Measurements from ENCODE around the gene IRX1.

Gene IRX1

DNA sequence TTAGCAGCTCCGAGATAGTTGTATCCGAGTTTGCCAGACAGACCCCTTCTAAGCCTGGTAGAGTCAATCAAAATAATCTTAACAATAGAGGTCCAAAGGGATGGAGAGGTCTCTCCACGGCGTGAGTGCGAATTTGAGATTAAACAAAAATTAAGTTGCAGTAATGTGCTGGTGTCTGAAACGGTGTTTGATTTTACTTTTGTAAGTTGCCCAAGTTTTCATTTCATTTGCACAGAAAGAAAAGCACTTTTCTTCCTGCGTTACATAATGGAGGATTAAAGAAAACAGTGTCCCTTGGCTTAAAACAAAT, 1.2 kb downstream of the IRX1 start:
- DNase-seq: no peak
- TF ChIP-seq GATA1 (IDR thresholded peaks at IDR 0.05; ENCODE audit: low read depth, low read length): no peak
- no peak for TF ChIP-seq POLR2A (IDR thresholded peaks at IDR 0.05; ENCODE audit: low read length)

DNA sequence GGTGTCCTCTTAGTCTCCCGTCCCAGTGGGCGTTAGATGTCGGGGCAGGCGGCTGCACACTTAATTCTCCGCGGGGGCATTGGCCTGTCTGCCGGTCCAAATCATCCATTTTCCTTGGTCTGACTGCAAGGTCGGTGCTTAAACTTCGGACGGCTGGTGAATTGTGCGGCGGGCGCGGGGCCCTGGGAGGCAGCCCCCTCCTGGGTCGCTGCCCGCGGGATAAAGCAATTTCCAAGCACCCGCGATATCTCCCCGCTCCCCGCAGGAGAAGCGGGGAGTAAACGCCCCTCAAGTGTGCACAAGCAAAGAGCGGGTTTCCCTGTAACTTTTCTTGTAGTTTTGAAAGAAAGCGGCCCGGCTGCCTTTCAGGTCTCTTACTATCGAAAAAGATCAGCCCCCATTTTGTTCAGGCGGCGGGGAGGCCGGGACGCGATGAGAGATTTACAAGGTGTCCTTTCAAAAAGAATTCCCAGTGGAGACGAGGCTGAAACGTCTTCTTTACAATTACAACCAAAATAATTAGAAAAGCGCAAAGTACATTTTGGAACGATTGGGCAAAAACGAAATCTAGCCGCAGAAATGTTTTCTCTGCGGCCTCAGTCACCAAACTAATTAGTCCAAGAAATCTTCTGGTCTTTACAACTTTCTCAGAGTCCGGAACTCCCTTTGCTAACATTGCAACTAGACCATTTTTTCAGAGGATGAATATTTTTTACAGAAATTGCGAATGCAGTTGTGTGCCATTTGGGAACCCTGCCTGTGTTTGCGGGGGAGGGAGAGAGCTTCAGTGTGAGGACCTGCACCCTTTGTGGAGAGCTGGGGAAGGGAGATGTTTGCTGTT, 1.8 kb downstream of the IRX1 start:
- no peak for DNase-seq
- no peak for TF ChIP-seq POLR2A (IDR thresholded peaks at IDR 0.05; ENCODE audit: low read length)
- no peak for TF ChIP-seq GATA1 (IDR thresholded peaks at IDR 0.05; ENCODE audit: low read depth, low read length)

DNA sequence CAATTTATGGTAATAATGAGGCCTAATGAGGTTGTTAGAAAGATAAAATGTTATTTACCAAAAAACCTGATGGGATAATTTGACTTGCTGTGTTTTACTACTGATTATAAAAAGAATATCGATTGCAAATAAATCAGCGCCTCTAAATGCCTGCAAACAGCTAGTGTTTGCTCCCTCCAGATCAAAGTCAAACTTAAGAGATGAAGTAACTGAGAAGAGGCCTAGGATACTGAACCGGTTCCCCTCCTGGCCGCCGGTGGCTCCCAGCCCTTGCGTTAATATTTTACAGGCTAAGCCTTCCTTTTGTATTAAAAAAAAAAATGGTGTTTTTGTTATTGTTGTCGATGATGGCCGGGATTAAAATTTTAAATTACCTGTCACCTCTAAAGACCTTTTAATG, 2.6 kb downstream of the IRX1 start:
- DNase-seq: no peak
- TF ChIP-seq GATA1 (IDR thresholded peaks at IDR 0.05; ENCODE audit: low read depth, low read length) (no peak), POLR2A (IDR thresholded peaks at IDR 0.05; ENCODE audit: low read length) (no peak)

DNA sequence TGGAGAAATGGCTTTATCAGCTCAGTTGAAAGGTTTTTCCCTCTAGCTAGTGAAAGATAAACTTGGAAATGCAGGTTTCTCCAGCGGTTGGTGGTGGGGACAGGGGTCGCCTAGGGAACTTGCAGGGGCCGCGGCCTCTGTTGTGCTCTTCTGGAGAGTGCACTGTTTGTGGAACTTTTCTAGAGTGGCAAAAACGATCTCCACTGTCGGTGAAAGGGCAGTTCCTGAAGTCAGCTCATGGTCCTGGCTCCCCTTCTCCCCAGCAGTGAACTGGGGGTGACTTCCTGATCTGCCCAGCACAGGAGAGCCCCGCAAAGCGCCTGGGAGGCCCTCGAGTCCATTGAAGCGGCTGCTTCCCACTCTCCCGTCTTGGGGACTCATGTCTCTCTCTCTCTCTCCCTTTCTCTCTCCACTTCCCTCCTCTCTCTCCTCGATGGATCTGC, 3.2 kb downstream of the IRX1 start:
- no peak for DNase-seq
- no peak for TF ChIP-seq GATA1 (IDR thresholded peaks at IDR 0.05; ENCODE audit: low read depth, low read length)
- no peak for TF ChIP-seq POLR2A (IDR thresholded peaks at IDR 0.05; ENCODE audit: low read length)

DNA sequence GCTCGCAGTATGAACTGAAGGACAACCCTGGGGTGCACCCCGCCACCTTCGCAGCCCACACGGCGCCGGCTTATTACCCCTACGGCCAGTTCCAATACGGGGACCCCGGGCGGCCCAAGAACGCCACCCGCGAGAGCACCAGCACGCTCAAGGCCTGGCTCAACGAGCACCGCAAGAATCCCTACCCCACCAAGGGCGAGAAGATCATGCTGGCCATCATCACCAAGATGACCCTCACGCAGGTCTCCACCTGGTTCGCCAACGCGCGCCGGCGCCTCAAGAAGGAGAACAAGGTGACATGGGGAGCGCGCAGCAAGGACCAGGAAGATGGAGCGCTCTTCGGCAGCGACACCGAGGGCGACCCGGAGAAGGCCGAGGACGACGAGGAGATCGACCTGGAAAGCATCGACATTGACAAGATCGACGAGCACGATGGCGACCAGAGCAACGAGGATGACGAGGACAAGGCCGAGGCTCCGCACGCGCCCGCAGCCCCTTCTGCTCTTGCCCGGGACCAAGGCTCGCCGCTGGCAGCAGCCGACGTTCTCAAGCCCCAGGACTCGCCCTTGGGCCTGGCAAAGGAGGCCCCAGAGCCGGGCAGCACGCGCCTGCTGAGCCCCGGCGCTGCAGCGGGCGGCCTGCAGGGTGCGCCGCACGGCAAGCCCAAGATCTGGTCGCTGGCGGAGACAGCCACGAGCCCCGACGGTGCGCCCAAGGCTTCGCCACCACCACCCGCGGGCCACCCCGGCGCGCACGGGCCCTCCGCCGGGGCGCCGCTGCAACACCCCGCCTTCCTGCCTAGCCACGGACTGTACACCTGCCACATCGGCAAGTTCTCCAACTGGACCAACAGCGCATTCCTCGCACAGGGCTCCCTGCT, 3.8 kb downstream of the IRX1 start:
- peak; percentile 8 to 10 for DNase-seq

DNA sequence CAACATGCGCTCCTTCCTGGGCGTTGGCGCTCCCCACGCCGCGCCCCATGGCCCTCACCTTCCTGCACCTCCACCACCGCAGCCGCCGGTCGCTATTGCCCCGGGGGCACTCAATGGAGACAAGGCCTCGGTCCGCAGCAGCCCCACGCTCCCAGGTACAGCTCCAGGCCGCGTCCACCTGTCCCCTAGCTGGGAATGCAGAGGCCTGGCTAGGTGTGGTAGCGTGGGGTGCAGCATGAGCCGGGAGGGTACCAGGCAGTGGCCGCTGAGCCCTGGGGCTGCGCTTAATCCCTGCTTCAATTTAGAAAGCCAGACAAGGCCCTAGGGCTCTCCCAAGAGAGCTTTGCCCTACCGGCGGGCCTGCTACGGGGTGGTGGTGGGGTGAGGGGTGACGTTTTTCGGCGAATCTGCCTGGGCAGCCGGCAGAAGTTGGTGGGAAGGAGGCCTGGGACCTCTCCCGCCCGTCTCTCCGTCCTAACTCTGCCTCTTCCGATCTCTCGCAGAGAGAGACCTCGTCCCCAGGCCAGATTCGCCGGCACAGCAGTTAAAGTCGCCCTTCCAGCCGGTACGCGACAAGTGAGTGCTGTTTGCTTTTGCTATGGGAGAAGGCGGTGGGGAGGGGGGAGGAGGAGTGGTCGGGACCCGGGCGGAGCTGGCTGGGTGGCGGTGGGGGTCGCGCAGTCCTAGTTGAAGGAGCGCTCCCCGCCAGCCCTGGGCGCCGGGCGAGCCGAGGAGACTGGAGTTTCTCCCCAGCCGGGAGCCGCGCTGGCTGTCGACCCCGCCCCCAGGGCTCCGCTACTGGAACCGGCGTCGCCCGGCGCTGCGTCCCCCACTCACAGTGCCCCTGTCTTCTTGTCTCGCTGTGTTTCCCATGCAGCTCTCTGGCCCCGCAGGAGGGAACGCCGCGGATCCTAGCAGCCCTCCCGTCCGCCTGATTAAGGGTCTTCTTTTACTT, 4.8 kb downstream of the IRX1 start:
- TF ChIP-seq POLR2A (IDR thresholded peaks at IDR 0.05; ENCODE audit: low read length): no peak
- TF ChIP-seq GATA1 (IDR thresholded peaks at IDR 0.05; ENCODE audit: low read depth, low read length): no peak
- DNase-seq: no peak

More for the DNA sequence above, 3.8 kb downstream of the IRX1 start:
- TF ChIP-seq GATA1 (IDR thresholded peaks at IDR 0.05; ENCODE audit: low read depth, low read length): no peak
- TF ChIP-seq POLR2A (IDR thresholded peaks at IDR 0.05; ENCODE audit: low read length): no peak

DNA sequence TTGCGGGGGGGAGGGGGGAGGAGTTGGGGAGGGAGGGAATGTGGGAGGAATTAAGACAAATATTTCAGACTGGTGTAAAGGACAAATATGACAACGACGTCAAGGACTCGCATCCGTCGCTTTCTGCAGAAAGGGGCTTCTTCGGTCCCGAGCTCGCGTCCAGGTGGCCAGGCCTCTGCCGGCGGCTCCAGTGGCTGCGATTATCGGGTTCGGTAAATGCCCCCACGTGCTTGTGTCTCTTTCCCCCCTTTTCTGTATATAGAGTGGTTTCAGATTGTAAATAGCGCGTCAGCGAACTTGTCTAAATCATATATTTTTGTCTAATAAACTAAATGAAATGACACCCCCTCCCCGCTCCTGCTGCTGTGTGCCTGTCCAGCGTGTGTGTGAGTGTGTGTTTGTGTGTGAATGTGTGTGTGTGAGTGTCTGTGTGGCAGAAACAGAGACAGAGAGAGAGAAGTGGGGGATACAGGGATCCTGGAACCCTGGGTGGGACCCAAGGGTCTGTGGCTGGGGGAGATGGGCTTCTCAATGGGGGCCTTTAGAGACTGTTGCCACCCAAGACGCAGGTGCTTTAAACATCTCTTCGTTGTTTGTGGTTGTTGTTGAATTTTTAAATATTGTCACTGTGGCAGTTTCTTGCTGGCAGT, 5.6 kb downstream of the IRX1 start:
- DNase-seq: no peak
- TF ChIP-seq POLR2A (IDR thresholded peaks at IDR 0.05; ENCODE audit: low read length) (no peak), GATA1 (IDR thresholded peaks at IDR 0.05; ENCODE audit: low read depth, low read length) (no peak)

DNA sequence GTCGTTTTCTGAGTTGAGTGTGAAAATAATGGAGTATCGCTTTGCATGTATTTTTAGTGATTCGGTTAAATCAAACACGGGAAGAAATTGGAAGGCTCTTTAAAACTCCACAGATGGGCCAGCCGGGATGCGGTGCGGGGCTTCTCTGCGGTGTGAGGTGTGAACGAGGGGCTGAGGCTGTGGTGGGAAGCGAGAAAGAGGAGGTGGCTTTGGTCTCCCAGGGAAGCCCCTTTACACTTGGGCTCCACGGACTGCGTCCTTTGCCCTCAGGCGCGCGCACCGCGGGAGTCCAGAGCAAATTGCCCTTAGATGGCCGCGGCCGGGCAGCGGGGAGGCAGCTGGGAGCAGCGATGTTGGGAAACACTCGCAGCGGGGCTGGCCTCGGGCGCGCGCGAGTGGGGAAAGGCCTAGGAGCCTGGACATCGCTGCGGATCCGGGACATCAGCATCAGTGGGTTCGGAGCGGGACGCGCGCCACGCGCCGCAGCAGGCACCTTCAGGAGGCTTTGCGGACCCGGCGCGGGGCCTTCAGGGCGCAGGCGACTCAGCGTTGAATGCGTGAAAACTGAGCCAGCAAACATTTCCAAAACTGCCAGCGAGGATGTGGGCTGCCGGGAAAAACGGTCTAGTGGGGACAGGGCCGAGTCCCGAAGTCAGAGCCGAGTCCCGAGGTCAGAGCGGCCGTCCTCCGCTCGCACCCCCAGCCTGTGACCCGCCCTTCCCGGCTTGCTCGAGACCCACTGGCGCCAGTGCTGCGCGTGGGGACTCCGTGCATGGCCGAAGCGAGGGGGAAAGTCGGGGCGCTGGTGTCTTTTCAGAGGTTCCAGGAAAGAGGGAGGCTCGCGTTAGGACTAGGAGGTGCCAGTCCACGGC, 6.5 kb downstream of the IRX1 start:
- TF ChIP-seq POLR2A (IDR thresholded peaks at IDR 0.05; ENCODE audit: low read length) (no peak), GATA1 (IDR thresholded peaks at IDR 0.05; ENCODE audit: low read depth, low read length) (no peak)
- no peak for DNase-seq

DNA sequence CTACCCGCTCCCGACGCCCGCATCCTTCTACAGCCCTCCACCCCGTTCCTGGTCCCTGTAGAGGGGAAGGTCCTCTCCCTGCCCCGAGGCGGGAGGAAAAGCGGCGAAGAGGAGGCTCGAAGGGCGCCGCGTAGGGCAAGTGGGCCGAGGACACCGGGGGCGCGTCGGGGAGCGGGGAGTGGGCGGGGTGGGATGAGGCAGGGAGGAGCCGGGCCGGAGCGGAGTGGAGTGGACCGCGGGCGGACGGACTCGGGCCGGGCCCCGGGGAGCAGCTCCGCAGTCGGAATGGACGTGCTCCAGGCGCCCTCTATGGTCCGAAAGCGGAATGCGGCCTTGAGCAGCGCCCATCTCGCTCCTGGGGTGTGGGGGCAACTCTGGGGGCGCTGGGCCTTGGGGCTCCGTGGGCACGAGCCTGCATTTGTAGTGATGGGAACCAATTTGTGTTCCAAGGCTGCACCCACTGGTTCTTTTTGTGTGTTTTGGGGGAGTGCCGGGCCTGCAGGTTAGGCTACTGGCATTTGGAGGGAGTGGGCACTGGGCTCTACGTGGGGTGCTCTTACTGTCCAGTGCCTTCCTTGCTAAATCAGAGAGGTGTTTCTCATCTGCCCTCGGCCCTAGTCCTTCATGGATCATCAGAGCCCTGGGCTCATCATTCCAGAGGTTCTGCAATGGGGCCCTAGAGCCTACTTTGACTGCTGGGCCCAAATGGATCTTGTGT, 7.3 kb downstream of the IRX1 start:
- peak; percentile 4 to 30 for DNase-seq
- TF ChIP-seq GATA1 (IDR thresholded peaks at IDR 0.05; ENCODE audit: low read depth, low read length) (no peak), POLR2A (IDR thresholded peaks at IDR 0.05; ENCODE audit: low read length) (no peak)

DNA sequence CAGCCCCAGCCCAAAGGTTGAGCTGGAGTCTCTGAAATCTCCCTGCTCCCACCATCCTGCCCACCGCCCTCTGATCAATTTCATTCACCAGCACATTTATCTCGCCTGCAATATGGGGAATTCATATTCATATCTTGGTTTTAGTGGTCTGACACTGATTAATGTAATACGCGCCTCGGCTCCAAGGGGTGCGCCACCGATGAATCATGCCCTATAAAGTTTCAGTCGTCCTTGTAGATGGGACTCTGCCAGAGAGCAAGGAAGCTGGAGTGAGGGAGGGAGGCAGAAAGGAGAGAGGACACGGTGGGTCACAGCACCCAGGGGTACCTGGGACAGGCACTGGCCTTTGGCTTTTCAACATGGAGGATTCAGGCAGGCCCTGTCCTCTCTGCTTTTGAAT, 8.9 kb downstream of the IRX1 start:
- no peak for DNase-seq
- TF ChIP-seq POLR2A (IDR thresholded peaks at IDR 0.05; ENCODE audit: low read length) (no peak), GATA1 (IDR thresholded peaks at IDR 0.05; ENCODE audit: low read depth, low read length) (no peak)

DNA sequence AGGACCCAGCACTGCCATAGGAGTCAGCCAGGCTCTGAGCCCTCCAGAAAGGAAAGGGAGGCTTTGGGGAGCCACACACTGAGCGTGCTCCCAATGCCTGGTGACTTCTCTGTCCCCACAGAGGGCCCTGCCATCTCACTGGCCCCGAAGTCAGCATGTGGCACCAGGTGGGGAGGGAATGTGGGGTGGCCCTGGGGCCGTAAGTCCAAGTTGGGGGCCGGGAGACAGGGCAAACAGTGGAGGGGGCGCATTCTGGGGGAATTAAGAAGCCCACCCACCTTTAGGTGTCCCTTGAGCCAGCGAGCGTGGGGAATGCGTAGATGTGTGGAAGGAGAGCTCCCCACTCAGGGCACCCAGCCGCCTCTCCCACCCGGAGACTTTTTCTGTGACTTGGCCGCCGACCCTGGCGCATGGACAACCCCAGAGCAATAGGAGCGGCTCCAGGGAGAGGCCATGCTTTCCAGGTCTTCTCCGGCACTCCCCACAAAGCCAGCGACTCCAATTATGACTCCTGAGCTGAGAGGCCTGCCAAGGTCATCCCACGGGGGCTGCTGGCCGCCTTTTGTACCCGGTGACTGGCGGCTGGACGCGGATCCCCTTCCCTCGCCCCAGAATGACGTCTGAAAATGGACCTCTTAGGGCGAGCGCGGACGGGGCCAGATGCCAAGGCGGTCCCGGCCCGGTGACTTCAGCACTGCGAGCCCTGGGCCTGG, 9.8 kb downstream of the IRX1 start:
- no peak for DNase-seq
- TF ChIP-seq POLR2A (IDR thresholded peaks at IDR 0.05; ENCODE audit: low read length) (no peak), GATA1 (IDR thresholded peaks at IDR 0.05; ENCODE audit: low read depth, low read length) (no peak)

Data from erythroblast (primary cell).